ENCODE data around the gene SIVA1.

The SIVA1 gene

DNA sequence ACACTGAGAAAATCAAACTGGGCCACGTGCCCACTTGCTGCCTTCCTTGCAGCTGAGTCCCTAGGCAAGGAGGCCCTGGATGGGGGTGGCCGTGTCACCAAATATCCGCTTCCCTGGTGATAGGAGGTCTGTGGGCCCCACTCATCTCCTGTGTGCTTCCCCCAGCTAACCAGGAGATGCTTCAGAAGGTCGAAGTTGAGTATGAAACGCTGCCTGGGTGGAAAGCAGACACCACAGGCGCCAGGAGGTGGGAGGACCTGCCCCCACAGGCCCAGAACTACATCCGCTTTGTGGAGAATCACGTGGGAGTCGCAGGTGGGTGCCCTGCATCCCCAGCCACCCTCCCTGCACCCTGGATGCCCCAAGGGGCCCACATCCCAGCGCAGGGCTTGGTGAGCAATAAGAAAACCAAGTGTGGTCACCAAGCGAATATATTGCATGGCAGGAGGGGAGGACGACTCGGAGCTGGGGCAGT, 6.8 kb upstream of the SIVA1 start:
- H3K9ac ChIP-seq (ENCODE audit: low read depth, low read length, poor library complexity, severe bottlenecking), result no peak overlapping the region

GRCh38 chr14:104746934-104747481, 5.9 kb upstream of the SIVA1 start:
- H2AFZ ChIP-seq (ENCODE audit: low read length), result no peak overlapping the region
- H3K9me3 ChIP-seq (ENCODE audit: insufficient read depth, low read depth, low read length), result no peaks in the 10 kb centered on the region
- no peaks in the 10 kb centered on the region for H3K36me3 ChIP-seq (ENCODE audit: insufficient read depth, low read length)
- H3K4me3 ChIP-seq (ENCODE audit: low read length, poor library complexity, severe bottlenecking), result no peak overlapping the region
- no peaks in the 10 kb centered on the region for H3K79me2 ChIP-seq (ENCODE audit: insufficient read depth, low read length)
- no peak overlapping the region for H3K9ac ChIP-seq (ENCODE audit: low read depth, low read length, poor library complexity, severe bottlenecking)
- TF ChIP-seq CTCF (conservative IDR thresholded peaks at IDR 0.05; ENCODE audit: low read length) (no peak), EZH2phosphoT487 (IDR thresholded peaks at IDR 0.05; ENCODE audit: borderline replicate concordance) (no peak)
- peaks cover 3% of the 10 kb centered on the region for H3K4me1 ChIP-seq (ENCODE audit: insufficient read depth, low read length, poor library complexity, severe bottlenecking)
- H3K4me2 ChIP-seq (ENCODE audit: low read depth, low read length, poor library complexity, severe bottlenecking), result no peak overlapping the region
- H3F3A ChIP-seq (ENCODE audit: low read depth), result no peaks in the 10 kb centered on the region
- no peaks in the 10 kb centered on the region for H3K9me2 ChIP-seq (replicated peaks; ENCODE audit: low read depth, low read length)
- no peaks in the 10 kb centered on the region for H4K20me1 ChIP-seq (ENCODE audit: insufficient read depth, low read length, poor library complexity, severe bottlenecking)
- H3K27me3 ChIP-seq (ENCODE audit: insufficient read depth, low read length, poor library complexity, severe bottlenecking), result no peaks in the 10 kb centered on the region

More for the DNA sequence above, 6.8 kb upstream of the SIVA1 start:
- no peak overlapping the region for H3K4me2 ChIP-seq (ENCODE audit: low read depth, low read length, poor library complexity, severe bottlenecking)
- no peaks in the 10 kb centered on the region for H4K20me1 ChIP-seq (ENCODE audit: insufficient read depth, low read length, poor library complexity, severe bottlenecking)
- no peak overlapping the region for H3K4me3 ChIP-seq (ENCODE audit: low read length, poor library complexity, severe bottlenecking)
- no peaks in the 10 kb centered on the region for H3K36me3 ChIP-seq (ENCODE audit: insufficient read depth, low read length)
- no peaks in the 10 kb centered on the region for H3K9me3 ChIP-seq (ENCODE audit: insufficient read depth, low read depth, low read length)
- H3F3A ChIP-seq (ENCODE audit: low read depth), result no peaks in the 10 kb centered on the region
- TF ChIP-seq CTCF (conservative IDR thresholded peaks at IDR 0.05; ENCODE audit: low read length), result no peak
- no peak for TF ChIP-seq EZH2phosphoT487 (IDR thresholded peaks at IDR 0.05; ENCODE audit: borderline replicate concordance)
- no peaks in the 10 kb centered on the region for H3K4me1 ChIP-seq (ENCODE audit: insufficient read depth, low read length, poor library complexity, severe bottlenecking)
- H3K9me2 ChIP-seq (replicated peaks; ENCODE audit: low read depth, low read length), result no peaks in the 10 kb centered on the region
- no peaks in the 10 kb centered on the region for H3K27me3 ChIP-seq (ENCODE audit: insufficient read depth, low read length, poor library complexity, severe bottlenecking)
- no peak overlapping the region for H2AFZ ChIP-seq (ENCODE audit: low read length)
- H3K79me2 ChIP-seq (ENCODE audit: insufficient read depth, low read length), result no peaks in the 10 kb centered on the region

DNA sequence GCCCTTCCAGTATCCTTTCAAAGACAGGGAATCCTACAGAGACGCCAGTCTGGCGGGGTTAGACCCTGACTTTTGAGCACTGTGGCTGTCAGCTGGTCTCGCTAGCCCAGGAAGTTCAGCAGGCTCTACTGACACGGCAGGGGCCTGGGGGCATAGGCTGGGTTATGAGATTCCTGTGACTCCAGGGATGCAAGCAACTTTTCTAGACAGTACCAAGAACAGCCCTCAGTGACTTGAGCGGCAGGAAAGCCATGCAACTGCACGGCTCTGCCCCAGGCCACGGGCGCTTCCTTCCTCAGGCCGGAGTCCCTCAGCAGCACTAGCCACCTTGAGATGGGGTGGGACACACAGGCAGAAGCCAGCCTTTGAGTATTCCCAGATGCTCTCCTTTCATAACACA, 5.1 kb upstream of the SIVA1 start:
- H3K4me2 ChIP-seq (ENCODE audit: low read depth, low read length, poor library complexity, severe bottlenecking), result no peak overlapping the region
- no peak overlapping the region for H2AFZ ChIP-seq (ENCODE audit: low read length)
- H3K36me3 ChIP-seq (ENCODE audit: insufficient read depth, low read length), result no peaks in the 10 kb centered on the region
- H3K9me3 ChIP-seq (ENCODE audit: insufficient read depth, low read depth, low read length), result no peaks in the 10 kb centered on the region
- H3K4me3 ChIP-seq (ENCODE audit: low read length, poor library complexity, severe bottlenecking), result no peak overlapping the region
- H3K9me2 ChIP-seq (replicated peaks; ENCODE audit: low read depth, low read length), result no peaks in the 10 kb centered on the region
- no peaks in the 10 kb centered on the region for H3K79me2 ChIP-seq (ENCODE audit: insufficient read depth, low read length)
- no peak for TF ChIP-seq CTCF (conservative IDR thresholded peaks at IDR 0.05; ENCODE audit: low read length)
- no peak for TF ChIP-seq EZH2phosphoT487 (IDR thresholded peaks at IDR 0.05; ENCODE audit: borderline replicate concordance)
- no peaks in the 10 kb centered on the region for H3K27me3 ChIP-seq (ENCODE audit: insufficient read depth, low read length, poor library complexity, severe bottlenecking)
- peaks cover 7% of the 10 kb centered on the region for H3K4me1 ChIP-seq (ENCODE audit: insufficient read depth, low read length, poor library complexity, severe bottlenecking)
- no peak overlapping the region for H3K9ac ChIP-seq (ENCODE audit: low read depth, low read length, poor library complexity, severe bottlenecking)
- no peaks in the 10 kb centered on the region for H4K20me1 ChIP-seq (ENCODE audit: insufficient read depth, low read length, poor library complexity, severe bottlenecking)
- H3F3A ChIP-seq (ENCODE audit: low read depth), result no peaks in the 10 kb centered on the region
